ENCODE results near the gene NUB1.

Gene NUB1

DNA sequence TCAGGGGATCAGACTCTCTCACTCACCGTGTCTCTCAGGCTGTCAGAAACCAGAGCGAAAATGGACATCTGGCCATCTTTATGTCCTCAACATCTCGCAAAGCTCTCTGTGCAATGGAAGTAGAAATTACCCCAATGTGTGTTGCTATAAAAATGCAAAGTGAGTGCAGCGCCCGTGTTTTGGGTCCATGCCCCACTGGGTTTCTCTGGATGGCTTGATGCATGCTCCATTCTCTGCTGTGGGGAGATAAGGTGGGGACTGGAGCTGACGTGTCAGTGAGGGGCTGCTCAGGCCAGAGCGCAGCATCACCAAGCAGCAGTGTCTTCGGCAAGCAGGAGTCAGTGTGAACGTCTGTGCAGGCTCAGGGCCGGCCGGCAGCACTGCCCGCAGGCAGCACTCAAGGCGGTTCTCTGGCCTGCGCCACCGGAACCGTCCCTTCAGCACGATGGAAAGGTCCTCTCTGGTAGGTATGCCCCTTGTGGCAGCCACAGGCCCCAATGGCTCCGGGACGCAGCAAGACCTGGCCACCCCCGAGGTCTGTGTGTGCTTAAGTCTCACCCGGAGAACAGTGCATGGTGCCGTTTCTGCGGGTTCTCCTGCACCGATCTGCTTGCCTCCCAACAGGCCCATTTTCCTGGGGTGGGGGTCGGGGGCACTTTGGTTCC, 38.1 kb downstream of the NUB1 start:
- no peak for DNase-seq

- DNase-seq, result no peak
These were observed 38.8 kb downstream of the NUB1 start for GRCh38 chr7:151380199-151381097.

GRCh38 chr7:151381098-151381347, 39.4 kb downstream of the NUB1 start:
- DNase-seq, result no peak

- no peak for DNase-seq
These were observed 39.9 kb downstream of the NUB1 start for GRCh38 chr7:151381348-151382078.

GRCh38 chr7:151382079-151382885, 40.7 kb downstream of the NUB1 start:
- DNase-seq, result no peak

DNA sequence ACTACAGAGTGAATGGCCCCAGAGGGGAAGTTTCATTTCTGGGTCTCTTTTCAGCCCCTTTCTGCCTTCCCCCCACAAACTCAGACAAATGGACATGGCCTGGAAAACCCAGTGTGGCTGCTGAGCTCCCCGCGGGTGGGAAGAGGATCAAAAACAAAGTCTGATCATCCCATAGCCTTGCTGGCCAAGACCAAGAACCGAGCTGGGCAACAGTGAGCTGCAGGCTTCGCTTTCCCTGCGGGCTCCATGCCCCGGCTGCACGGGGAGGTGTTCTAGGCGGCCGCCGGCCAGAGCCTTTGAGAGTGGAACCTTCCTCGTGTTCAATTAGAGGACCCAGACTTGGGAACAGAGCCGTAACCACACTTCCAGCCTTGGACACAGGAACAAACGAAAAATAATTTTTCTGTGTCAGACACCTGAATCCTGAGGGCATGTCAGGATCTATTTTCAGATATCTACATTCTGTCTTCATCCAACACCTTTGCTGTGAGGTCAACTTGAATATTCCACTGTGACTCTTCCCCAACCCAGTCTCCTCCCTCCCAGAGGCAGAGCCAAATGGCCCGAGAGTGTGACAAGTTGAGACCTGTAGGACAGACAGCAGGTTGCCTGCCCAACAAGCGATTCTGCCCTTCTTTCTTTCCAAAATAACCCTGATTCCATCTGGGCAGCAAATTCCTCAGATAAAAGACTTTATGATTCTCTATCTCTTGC, 42.2 kb downstream of the NUB1 start:
- no peak for DNase-seq

DNA sequence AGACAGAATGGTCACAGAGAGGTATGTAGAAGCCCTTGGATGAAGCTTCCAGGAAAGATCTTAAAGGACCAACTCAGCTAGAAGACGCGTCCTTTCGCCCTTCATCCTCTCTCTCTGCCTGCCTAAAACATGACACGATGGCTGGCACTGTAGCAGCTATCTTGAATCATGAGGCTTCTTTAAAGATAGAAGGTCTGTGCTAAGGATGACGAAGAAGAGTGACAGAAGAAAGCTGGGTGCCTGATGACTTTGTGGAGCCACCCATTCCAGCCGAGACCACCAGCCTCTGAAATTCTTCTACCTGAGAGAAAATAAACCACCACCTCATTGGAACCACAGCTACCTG, 42.7 kb downstream of the NUB1 start:
- DNase-seq, result no peak

DNA sequence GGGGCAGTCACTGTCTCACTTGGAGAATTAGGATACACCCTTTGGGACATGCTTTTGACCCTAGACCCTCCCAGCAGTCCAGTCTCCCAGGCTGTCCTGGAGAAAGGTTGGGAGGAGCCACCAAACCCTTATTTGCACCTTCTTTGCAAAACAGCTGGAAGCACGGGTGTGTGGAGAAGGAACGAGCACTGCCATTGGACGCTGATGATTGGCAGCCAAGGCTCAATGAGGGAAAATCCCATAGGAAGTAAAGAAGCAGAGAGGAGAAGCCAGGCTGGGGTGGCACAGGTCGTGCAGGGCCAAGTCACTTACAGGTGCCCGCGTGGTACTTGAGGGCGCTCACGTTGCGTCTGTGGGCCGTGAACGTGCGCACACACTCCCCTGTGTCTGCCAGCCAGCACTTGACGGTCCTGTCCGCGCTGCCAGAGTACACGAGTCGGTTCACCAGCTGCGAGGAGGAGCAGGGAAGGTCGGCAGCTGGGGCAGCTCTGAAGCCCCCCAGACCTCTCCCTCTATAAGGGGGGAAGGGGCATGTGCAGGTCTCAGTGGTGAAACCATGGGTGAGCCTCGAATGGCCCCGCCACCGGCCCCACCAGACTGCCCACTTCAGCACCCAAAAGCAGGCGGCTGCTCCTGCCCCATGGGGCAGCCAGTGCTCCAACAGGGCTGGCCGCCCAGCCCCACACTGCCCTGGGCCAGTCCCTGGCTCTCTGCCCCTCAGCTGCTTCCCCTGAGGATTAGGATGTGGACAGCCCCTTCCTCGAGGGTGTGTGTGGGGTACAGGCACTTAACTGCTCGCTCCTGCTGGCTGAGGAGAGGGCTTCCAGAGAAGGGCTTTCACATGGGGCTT, 43.4 kb downstream of the NUB1 start:
- DNase-seq, result no peak

DNA sequence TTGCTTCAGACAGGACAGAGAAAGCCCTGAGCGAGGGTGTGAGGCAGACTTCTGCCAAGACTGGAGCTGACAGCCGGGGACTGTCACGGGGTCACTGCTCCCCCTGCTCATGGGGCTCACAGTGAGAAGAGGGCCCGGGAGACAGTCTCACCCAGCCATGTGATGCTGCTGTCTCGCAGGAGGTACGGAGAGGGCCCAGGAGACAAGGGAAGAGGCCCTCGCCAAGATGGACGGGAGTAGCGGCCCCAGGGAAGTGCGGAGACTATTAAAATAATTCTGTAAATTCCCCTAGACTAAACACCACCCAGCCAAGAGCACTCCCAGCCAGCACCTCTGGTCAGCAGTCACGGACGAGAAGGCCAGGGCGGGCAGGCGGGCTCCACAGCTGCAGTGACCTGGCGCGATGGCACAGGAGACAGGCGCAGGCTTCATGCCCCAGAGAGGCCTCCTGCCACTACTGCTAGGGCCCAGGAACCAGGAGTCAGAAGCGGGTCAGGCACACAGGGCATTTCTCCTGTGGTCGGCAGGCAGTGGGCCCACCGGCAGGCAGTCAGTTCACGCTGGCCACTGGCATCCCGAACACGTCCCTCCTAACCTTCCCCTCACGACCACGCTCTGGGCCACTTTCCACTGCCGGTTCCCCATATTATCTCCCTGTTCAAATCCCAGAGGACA, 44.2 kb downstream of the NUB1 start:
- no peak for DNase-seq

DNA sequence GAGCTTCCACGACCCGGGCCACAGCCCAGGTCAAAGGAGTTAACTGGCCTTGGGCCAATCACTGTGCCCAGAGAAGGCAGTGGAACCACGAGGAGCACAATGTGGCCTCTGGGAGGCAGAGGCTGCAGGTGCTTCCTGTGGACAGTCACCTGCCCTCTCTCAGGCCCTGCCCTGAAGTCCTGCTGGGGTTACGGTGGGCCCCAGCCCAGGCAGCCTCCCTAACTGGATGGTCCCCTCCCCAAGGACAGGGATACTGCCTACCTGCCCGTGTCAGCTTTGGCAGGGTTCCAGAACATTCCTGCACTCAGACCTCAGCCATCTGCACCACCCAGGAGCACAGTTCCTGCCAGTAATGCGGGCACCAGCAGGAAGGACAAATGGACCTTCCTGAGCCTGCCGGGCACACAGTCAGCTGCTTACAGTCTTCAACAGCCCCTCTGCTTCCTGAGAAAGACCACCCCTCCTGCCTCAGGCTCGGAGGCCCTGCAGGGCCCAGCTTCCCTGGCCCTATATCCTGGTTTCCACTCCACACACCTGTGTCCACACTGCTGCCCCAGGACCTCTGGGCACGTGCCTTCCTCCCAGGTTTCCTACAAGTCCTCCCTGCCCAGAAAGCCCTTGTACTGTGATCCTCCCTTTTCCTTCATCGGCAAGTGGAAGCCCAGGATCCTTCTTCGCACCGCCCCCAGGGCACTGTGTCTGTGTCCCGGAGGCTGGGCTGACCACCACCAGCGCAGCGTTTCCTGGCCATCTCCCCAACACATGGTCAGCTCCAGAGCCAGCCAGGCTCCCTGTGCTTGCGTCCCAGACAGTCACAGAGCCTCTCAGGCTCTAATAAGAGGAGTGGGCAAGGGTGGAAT, 44.9 kb downstream of the NUB1 start:
- DNase-seq, result no peak

DNA sequence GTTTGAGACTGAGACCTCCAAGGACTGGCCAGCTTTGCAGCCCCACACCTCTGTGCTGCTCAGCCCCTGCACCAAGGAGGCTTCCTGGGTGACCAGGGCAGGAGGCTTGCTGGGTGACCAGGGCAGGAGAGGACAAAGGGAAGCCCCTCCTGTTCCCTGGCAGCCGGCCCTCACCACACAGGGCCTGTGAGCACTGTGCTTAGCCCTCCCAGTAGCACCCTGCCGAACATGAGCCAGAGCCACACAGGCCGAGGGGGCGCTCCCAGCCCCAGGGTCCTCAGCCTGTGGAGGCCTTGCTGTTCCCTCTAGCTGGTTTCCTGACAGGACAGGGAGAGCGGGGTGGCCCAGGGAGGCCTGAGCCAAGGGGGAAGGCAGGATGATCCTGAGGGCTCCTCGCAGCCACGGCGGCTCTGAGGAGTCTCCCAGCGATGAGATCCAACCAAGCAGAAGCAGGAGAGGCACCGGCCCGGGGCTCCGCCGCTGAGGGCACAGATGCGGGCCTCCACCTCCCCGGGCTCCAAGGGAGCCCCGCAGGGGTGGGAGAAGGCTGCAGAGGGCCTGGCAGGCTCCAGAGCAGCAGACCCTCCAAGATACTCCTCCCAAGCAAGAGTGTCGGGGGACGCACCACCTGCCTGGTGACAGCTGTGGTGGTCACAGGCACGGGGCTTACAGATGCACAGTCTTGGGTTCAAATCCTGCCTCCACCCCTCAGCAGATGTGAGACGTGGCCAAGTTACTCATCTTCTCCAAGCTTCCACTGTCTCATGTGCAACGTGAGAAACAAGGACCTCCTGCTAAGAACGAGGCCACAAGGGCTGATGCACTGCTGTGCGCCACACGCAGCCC, 45.8 kb downstream of the NUB1 start:
- no peak for DNase-seq

DNA sequence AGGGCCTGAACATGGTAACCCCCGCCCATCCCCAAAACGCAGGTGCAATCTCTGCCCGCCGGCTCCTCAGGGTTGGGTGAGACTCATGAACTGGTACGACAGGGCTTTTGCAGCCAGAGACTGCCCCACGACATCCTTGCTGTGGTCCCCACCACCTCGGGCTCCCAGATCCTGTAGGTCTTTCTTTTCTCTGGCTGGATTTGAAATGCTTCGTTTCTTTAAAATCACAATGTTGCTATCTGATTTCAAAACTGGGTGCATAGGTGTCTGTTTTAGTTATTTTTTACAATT, 46.3 kb downstream of the NUB1 start:
- DNase-seq, result no peak

GRCh38 chr7:151388430-151388829, 46.8 kb downstream of the NUB1 start:
- DNase-seq, result no peak

GRCh38 chr7:151389096-151389767, 47.6 kb downstream of the NUB1 start:
- no peak for DNase-seq

- no peak for DNase-seq
These were observed 48.4 kb downstream of the NUB1 start for GRCh38 chr7:151389768-151390597.

DNA sequence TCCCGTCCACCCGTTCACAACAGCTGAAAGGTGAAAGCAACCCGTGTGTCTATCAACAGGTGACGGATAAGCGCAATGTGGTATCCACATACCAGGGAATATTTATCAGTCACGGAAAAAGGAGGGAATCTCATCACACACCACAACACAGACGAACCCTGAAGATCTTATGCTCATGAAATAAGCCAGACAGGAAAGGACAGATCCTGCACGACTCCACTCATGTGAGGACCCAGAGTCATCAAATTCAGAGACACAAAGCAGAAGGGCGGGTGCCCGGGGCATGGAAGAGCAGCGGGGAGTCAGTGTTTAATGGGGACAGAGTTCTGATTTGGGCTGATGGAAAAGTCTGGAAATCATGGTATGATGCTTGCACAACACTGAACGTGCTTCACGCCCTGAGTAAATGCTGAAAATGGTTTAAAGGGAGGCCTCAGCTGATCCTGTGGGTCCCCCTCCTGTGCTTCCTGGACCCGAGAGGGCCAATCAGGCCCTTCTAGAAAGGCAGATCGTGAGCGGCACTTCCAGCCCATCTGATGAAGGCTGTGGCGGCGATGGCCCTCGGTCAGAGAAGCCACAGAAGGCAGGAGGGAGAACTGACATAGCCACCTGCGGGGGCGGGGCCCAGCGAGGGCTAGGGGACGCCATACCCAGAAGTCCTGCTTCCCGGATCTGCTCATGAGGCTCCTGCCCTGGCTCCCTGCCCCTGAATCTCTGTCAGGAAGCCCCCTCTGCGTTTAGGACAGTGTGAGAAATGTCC, 49.2 kb downstream of the NUB1 start:
- no peak for DNase-seq

DNA sequence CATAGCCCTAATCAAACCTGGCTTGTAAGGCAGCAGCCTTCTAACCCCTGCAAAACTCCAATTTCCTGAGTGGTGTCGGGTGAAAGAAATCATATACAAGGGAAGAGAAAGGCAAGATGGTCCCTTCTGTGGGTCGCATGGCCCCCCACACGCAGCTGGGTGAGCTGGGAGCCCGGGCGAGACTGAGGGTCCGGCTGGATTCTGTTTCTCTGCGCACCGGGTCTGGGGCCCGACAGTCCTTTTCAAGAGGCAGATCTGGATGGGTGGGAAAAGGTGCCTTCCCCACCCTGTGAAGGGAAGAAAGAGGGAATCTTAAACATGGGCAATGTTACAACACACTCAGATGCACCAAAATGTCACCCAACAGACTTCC, 49.7 kb downstream of the NUB1 start:
- no peak for DNase-seq

Data from GOT3 (cell line).